ENCODE data around the gene NPC1.
A peak's percentile ranks its signal among the peaks of the same experiment; 100 is the strongest.
"Not testable (repeated sequence)": the region's sequence is repeated elsewhere in the genome, so short reads cannot be mapped to it uniquely, and the experiment has no call there.

NPC1 gene

DNA sequence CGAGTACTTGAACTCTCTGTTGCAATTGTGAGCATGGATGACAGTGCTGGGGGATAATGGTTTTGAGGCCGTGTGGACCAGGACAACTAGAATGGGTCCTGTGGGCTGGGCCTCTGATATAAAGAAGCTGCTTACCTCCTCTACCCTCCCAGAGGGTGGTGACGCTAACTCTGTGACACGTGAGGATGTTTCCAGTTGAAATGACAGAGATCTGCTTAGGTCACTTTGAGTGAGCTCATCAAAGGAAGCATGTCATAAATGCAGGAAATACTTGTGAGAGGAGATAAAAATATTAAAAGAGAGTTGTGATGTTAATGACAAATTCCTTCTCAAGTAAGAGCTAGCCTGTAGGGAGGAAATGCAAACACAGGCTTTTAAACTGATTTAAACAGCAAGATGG lies 66.6 kb downstream of the NPC1 start:
- no peaks in the 10 kb centered on the region for H3K79me2 ChIP-seq (ENCODE audit: insufficient read depth, low read length)
- no peaks in the 10 kb centered on the region for H3F3A ChIP-seq (ENCODE audit: insufficient read depth, low read length)
- H3K27me3 ChIP-seq (ENCODE audit: insufficient read depth, low read length): no peaks in the 10 kb centered on the region
- no peak overlapping the region for H2AFZ ChIP-seq (ENCODE audit: low read length)
- H3K9me2 ChIP-seq (ENCODE audit: low read depth, low read length): no peaks in the 10 kb centered on the region
- H3K9me3 ChIP-seq (ENCODE audit: low read length): no peaks in the 10 kb centered on the region
- no peaks in the 10 kb centered on the region for H4K20me1 ChIP-seq (ENCODE audit: insufficient read depth, low read length)
- no peak overlapping the region for H3K27ac ChIP-seq (ENCODE audit: low read depth, low read length, poor library complexity, severe bottlenecking)
- no peak overlapping the region for H3K4me3 ChIP-seq (ENCODE audit: low read depth, low read length, poor library complexity, severe bottlenecking)
- no peaks in the 10 kb centered on the region for H3K4me1 ChIP-seq (ENCODE audit: insufficient read depth, low read length, severe bottlenecking)
- H3K4me2 ChIP-seq (ENCODE audit: low read length): no peak overlapping the region
- TF ChIP-seq, protein P1, sequence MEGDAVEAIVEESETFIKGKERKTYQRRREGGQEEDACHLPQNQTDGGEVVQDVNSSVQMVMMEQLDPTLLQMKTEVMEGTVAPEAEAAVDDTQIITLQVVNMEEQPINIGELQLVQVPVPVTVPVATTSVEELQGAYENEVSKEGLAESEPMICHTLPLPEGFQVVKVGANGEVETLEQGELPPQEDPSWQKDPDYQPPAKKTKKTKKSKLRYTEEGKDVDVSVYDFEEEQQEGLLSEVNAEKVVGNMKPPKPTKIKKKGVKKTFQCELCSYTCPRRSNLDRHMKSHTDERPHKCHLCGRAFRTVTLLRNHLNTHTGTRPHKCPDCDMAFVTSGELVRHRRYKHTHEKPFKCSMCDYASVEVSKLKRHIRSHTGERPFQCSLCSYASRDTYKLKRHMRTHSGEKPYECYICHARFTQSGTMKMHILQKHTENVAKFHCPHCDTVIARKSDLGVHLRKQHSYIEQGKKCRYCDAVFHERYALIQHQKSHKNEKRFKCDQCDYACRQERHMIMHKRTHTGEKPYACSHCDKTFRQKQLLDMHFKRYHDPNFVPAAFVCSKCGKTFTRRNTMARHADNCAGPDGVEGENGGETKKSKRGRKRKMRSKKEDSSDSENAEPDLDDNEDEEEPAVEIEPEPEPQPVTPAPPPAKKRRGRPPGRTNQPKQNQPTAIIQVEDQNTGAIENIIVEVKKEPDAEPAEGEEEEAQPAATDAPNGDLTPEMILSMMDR (IDR thresholded peaks at IDR 0.05; ENCODE audit: low read length): no peak
- TF ChIP-seq EZH2 (IDR thresholded peaks at IDR 0.05; ENCODE audit: borderline replicate concordance, low read length): no peak
- peaks cover 88% of the 10 kb centered on the region for H3K36me3 ChIP-seq (ENCODE audit: insufficient read depth, low read length)
- no peak overlapping the region for H3K9ac ChIP-seq (ENCODE audit: low read length)

DNA sequence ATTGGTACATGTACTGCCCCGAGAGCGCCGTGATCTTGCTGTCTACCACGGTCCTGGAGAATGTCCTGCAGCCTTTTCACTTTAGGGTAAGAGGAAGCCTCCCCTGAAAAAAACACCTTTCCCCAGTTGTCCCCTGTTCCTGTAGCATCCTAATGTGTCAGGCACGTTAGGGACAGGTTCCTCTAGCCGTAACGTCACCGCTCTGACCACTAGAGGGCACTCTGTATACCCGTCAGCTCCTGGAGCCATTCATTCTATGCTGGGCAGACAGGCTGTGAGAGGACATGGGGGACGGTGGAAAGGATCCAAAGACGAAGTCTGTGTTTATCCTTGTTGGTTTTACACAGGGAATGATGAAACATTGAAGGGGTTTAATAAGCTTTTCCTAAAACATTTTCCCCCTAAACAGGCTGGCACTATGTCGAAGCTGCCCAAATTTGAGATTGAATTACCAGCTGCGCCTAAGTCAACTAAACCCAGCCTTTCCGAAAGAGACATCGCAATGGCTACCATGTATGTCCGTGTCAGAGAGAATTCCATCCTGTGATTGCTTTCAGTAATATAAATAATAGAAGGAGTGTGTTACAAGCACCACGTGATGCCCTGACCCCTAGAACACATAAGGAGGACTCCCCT lies 70.3 kb downstream of the NPC1 start:
- H3K9me3 ChIP-seq (ENCODE audit: low read length): no peaks in the 10 kb centered on the region
- H3K4me1 ChIP-seq (ENCODE audit: insufficient read depth, low read length, severe bottlenecking): no peaks in the 10 kb centered on the region
- no peak overlapping the region for H3K4me2 ChIP-seq (ENCODE audit: low read length)
- H3K27ac ChIP-seq (ENCODE audit: low read depth, low read length, poor library complexity, severe bottlenecking): peak overlapping the region; percentile 7
- no peaks in the 10 kb centered on the region for H4K20me1 ChIP-seq (ENCODE audit: insufficient read depth, low read length)
- H3K27me3 ChIP-seq (ENCODE audit: insufficient read depth, low read length): no peaks in the 10 kb centered on the region
- H3K9me2 ChIP-seq (ENCODE audit: low read depth, low read length): no peaks in the 10 kb centered on the region
- peaks cover 74% of the 10 kb centered on the region for H3K36me3 ChIP-seq (ENCODE audit: insufficient read depth, low read length)
- H3K9ac ChIP-seq (ENCODE audit: low read length): no peak overlapping the region
- TF ChIP-seq, protein P1 (IDR thresholded peaks at IDR 0.05; ENCODE audit: low read length): peak; percentile 94
- no peak for TF ChIP-seq EZH2 (IDR thresholded peaks at IDR 0.05; ENCODE audit: borderline replicate concordance, low read length)
- H3K4me3 ChIP-seq (ENCODE audit: low read depth, low read length, poor library complexity, severe bottlenecking): no peak overlapping the region
- no peaks in the 10 kb centered on the region for H3F3A ChIP-seq (ENCODE audit: insufficient read depth, low read length)
- H2AFZ ChIP-seq (ENCODE audit: low read length): no peak overlapping the region
- H3K79me2 ChIP-seq (ENCODE audit: insufficient read depth, low read length): no peaks in the 10 kb centered on the region

DNA sequence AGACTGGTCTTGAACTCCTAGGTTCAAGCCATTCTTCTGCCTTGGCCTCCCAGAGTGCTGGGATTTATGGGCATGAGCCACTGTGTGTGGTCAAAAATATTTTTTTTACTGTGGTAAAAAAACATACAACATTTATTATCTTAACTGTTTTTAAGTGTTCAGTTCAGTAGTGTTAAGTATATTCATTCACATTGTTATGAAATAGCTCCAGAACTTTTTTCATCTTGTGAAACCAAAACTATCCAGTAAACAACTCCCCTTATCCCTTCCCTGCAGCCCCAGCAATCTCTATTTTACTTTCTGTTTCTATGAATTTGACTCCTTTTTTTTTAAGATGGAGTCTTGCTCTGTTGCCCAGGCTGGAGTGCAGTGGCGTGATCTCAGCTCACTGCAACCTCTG lies 73.7 kb downstream of the NPC1 start:
- TF ChIP-seq, protein P1 (IDR thresholded peaks at IDR 0.05; ENCODE audit: low read length): no peak
- no peak for TF ChIP-seq EZH2 (IDR thresholded peaks at IDR 0.05; ENCODE audit: borderline replicate concordance, low read length)
- Histone ChIP-seq H4K20me1 (ENCODE audit: insufficient read depth, low read length) (no peaks in the 10 kb centered on the region), H3F3A (ENCODE audit: insufficient read depth, low read length) (no peaks in the 10 kb centered on the region), H3K4me1 (ENCODE audit: insufficient read depth, low read length, severe bottlenecking) (no peaks in the 10 kb centered on the region), H2AFZ (ENCODE audit: low read length) (no peak overlapping the region), H3K36me3 (ENCODE audit: insufficient read depth, low read length) (peaks cover 69% of the 10 kb centered on the region), H3K79me2 (ENCODE audit: insufficient read depth, low read length) (no peaks in the 10 kb centered on the region), H3K9me3 (ENCODE audit: low read length) (no peaks in the 10 kb centered on the region), H3K27ac (ENCODE audit: low read depth, low read length, poor library complexity, severe bottlenecking) (peak overlapping the region; percentile 23), H3K9ac (ENCODE audit: low read length) (no peak overlapping the region), H3K9me2 (ENCODE audit: low read depth, low read length) (no peaks in the 10 kb centered on the region), H3K27me3 (ENCODE audit: insufficient read depth, low read length) (no peaks in the 10 kb centered on the region), H3K4me3 (ENCODE audit: low read depth, low read length, poor library complexity, severe bottlenecking) (no peak overlapping the region), H3K4me2 (ENCODE audit: low read length) (no peak overlapping the region)

DNA sequence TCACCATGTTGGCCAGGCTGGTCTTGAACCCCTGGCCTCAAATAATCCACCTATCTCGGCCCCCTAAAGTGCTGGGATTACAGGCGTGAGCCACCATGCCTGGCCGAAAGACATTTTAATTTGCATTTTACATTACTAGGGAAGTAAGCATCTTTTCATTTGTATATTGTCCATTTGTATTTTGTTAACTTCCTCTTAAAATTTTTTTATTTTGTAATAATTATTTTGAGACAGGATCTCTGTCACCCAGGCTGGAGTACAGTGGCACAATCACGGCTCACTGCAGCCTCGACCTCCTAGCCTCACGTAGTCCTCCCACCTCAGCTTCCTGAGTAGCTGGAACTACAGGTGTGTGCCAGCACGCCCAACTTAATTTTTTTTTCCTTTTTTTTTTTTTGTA lies 74.1 kb downstream of the NPC1 start:
- H3K4me3 ChIP-seq (ENCODE audit: low read depth, low read length, poor library complexity, severe bottlenecking); H3K4me2 ChIP-seq (ENCODE audit: low read length); H2AFZ ChIP-seq (ENCODE audit: low read length); H3K9me2 ChIP-seq (ENCODE audit: low read depth, low read length); H3K27me3 ChIP-seq (ENCODE audit: insufficient read depth, low read length); H3K79me2 ChIP-seq (ENCODE audit: insufficient read depth, low read length); H3K9me3 ChIP-seq (ENCODE audit: low read length); H4K20me1 ChIP-seq (ENCODE audit: insufficient read depth, low read length); H3K4me1 ChIP-seq (ENCODE audit: insufficient read depth, low read length, severe bottlenecking); H3F3A ChIP-seq (ENCODE audit: insufficient read depth, low read length); H3K9ac ChIP-seq (ENCODE audit: low read length): not testable (repeated sequence)
- Histone ChIP-seq H3K36me3 (ENCODE audit: insufficient read depth, low read length) (peaks cover 69% of the 10 kb centered on the region), H3K27ac (ENCODE audit: low read depth, low read length, poor library complexity, severe bottlenecking) (peak overlapping the region; percentile 23)

DNA sequence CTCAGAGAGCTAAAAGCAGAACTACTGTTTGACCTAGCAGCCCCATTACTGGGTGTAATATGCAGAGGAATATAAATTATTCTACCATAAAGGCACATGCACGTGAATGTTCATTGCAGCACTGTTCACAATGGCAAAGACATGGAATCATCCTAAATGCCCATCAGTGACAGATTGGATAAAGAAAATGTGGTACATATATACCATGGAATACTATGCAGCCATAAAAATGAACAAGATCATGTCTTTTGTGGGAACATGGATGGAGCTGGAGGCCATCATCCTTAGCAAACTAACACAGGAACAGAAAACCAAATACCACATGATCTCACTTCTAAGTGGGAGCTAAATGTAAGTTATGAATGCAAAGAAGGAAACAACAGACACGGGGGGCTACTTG lies 75.4 kb downstream of the NPC1 start:
- peaks cover 16% of the 10 kb centered on the region for H3K4me1 ChIP-seq (ENCODE audit: insufficient read depth, low read length, severe bottlenecking)
- not testable (repeated sequence) for H3F3A ChIP-seq (ENCODE audit: insufficient read depth, low read length); H3K9me2 ChIP-seq (ENCODE audit: low read depth, low read length); H3K4me2 ChIP-seq (ENCODE audit: low read length); H3K9ac ChIP-seq (ENCODE audit: low read length); H4K20me1 ChIP-seq (ENCODE audit: insufficient read depth, low read length); H3K27me3 ChIP-seq (ENCODE audit: insufficient read depth, low read length); H2AFZ ChIP-seq (ENCODE audit: low read length); H3K9me3 ChIP-seq (ENCODE audit: low read length); H3K27ac ChIP-seq (ENCODE audit: low read depth, low read length, poor library complexity, severe bottlenecking); H3K4me3 ChIP-seq (ENCODE audit: low read depth, low read length, poor library complexity, severe bottlenecking)
- peaks cover 13% of the 10 kb centered on the region; the same call in 1 of the 2 replicates for H3K79me2 ChIP-seq (ENCODE audit: insufficient read depth, low read length)
- H3K36me3 ChIP-seq (ENCODE audit: insufficient read depth, low read length): peaks cover 69% of the 10 kb centered on the region
